ENCODE measurements around the gene COQ2.
A peak's percentile ranks its signal among the peaks of the same experiment; 100 is the strongest.
"Not testable (repeated sequence)": the region's sequence is repeated elsewhere in the genome, so short reads cannot be mapped to it uniquely, and the experiment has no call there.

Gene COQ2

GRCh38 chr4:83284193-83285054 is at the start of gene COQ2:
COQ2 (minus strand) TSS chr4:83284798; CDS start chr4:83284764, 34 bp downstream.
- DNase-seq = peak; percentile 84

DNA sequence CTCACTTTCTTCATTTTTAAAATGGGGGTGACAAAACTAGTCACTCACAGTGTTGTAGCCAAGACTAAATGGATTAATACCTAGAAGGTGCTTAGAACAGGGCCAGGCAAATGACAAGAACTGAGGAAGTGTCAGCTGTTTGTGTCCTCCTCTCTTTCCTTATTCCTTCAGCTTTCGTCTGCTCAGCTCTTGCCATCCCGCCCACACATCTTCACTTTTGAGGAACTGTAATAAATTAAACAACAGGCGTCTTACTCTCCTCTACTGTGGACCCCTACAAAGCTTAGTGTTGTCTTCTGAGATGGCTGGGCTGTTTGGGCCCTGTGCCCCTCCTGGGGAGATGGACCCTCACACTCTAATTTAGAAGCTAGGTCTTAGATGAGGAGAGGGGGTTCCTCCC is 47.4 kb upstream of the COQ2 start:
- DNase-seq = no peak

DNA sequence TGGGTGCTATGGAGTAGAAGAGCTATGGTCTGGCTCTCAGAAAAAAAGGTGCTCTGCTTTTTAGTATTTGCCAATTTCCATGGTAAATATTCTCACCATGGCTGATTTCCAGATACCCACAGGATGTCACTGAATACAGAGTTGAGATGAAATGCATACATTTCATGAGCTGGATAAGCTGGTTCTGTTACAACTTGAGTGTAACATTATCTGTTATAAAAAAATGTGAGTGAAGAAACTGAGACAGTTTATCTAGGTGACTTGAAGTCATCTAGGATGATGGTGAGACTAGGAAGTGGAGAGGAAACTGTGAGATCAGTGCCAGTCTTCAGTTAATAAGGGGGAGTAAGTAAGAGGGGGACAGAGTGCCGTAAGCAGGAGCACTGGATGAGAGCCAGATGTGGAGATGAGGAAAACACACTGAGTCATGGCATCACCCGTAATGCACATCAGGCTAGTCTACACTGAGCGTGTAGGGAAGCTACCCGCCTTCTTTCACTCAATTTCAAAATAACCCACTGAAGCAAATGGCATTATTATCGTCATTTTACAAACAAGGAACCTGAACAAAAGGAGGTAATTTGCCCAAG is 45.0 kb upstream of the COQ2 start:
- DNase-seq = no peak

DNA sequence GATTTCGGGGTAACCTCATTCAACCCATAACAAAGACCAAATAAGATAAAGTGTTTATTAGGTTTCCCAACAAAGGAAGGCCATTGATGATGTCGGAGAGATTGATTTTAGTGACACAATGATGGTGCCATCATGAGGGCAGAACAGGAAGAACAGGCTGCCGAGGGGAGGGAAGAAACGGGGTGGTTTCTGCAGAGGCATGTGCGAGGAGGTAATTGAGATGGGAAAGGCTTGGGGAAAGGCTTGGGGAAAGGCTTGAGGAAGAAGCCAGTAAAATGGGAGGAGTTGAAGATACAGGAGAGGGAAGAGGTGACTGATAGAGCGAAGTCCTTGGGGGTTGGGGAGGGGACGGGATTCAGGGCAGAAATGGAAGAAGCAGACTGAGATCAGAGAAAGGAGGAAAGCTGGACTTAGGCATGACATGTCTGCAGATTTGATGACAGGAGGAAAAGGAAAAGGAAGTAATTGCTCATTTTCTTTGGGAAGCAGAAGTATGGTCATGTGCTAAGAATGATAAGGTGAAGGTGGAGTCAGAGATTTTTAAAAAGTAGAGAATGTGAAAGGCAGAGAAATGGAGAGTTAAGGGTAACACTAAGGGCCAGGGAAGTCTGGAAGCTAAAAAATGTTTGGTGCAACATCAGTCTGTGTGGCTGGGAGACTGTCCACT is 44.1 kb upstream of the COQ2 start:
- DNase-seq = no peak

DNA sequence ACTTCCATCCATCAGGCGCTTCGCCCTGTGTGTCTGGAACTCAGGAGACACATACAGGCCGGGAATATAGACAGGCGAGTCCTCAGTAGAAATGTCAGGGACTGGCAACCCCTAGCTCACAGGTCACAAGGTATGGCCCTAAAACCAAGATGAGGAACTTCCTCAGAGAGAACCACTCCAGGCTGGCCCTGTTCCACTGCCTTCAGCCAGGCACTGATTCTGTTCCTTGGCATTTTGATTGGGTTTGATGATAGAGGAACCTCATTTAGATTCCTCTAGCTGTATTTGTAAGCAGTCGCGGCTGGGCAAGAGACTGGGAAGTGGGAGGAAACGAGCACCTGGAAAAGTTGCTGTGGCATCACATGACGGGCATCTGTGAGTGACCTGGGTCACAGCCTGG is 41.9 kb upstream of the COQ2 start:
- no peak for DNase-seq

GRCh38 chr4:83325306-83325705 is 40.7 kb upstream of the COQ2 start:
- DNase-seq = not testable (repeated sequence)

DNA sequence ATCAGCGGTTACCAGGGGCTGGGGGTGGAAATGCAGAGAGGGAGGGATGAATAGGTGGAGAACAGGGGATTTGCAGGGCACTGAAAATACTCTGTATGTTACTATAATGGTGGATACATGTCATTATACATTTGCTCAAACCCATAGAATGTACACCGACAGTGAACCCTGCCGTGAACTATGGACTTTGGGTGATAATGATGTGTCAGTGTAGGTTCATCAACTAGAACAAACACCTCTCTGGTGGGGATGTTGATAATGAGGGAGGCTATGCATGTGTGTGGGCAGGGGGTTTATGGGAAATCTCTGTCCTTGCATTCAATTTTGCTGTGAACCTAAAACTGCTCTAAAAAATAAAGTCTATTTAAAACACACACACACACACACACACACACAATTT is 38.5 kb upstream of the COQ2 start:
- no peak for DNase-seq

GRCh38 chr4:83320548-83320947 is 36.0 kb upstream of the COQ2 start:
- no peak for DNase-seq

DNA sequence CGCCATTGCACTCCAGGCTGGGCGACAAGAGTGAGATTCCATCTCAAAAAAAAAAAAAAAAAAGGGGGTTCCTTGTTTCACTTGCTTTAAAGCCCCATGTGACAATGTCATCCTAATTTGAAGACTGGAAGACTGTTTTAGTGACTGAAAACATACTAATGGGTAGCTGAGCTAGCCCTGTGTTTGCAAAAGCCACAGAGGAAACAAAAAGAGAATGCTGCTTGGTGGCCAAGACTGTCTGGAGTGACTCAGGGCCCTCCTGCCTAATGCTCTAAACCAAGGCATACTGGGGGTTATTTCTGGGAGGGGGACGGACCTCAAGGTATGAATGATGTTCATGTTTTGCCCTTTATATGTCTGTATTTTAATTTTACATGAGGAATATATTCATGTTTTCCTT is 34.1 kb upstream of the COQ2 start:
- no peak for DNase-seq

GRCh38 chr4:83317671-83318070 is 33.1 kb upstream of the COQ2 start:
- DNase-seq = no peak

GRCh38 chr4:83316459-83317165 is 32.0 kb upstream of the COQ2 start:
- DNase-seq = no peak

- DNase-seq = no peak
Observed at GRCh38 chr4:83315341-83315870, 30.8 kb upstream of the COQ2 start.

GRCh38 chr4:83308672-83309071 is 24.1 kb upstream of the COQ2 start:
- DNase-seq = no peak

- no peak for DNase-seq
Observed at GRCh38 chr4:83307920-83308319, 23.3 kb upstream of the COQ2 start.

GRCh38 chr4:83305187-83305586 is 20.6 kb upstream of the COQ2 start:
- DNase-seq = no peak

DNA sequence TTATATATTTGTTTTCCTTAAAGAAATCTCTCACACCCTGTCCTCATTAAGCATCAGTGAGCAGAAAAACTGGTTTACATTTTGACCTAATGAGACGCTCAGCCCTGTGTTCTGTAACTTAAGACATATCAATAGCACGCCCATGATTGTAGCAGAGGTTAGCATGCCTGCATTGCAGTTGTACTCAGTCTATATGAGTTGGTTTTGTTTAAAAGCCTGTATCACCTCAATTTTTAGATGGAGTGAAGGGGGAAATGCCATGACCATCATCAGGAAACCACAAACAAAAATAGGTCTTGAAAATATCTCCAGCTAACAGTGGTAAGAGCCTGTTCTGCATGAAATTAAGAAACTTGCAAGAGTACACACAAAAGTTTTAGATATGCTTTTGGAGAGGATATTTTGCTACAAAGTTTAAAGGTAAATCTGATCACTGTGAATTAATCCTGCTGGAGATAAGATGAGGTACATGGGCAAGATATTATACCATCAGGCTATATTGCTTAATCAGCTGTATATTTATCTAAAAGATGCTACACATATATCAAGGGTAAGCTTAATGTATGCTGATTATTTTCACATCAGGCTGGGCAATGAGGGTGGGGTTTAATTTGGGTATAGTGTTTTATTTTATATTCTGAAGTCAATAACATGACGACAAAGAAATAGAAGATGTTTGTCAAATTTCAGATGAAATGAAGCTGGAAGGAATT is 13.1 kb upstream of the COQ2 start:
- DNase-seq = no peak

- DNase-seq = no peak
Observed at GRCh38 chr4:83293305-83294046, 8.9 kb upstream of the COQ2 start.

GRCh38 chr4:83290059-83290774 is 5.6 kb upstream of the COQ2 start:
- not testable (repeated sequence) for DNase-seq

GRCh38 chr4:83288381-83288780 is 3.8 kb upstream of the COQ2 start:
- DNase-seq = not testable (repeated sequence)

- DNase-seq = peak; percentile 17
Observed at GRCh38 chr4:83285055-83285407, 433 bp upstream of the COQ2 start.

DNA sequence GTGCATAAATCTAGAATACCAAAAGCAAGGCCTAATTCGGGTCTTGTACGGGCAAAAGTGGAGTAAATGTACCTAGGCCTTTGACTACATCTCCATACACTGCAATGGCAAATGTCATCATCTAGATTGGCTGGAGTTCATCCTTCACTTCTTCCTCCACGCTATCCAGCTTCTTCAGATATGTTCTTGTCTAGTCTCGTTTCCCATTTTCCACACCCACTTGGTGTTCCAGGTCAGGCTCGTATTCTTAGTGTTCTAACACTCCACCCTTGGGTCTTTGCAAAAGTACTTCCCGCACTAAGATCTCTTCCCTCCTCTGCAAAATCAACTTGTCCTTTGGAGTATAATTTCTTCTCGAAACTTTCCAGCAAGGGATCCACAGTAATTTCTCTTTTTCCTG is 1.4 kb downstream of the COQ2 start:
- DNase-seq = no peak

All from NCI-H2029 (cell line).